ENCODE results near the gene MRGPRG. TPM values are rescaled to one million over a fixed set of nuclear protein-coding genes. Genes with fewer than 3 reads are reported as not detected.
"Not testable (repeated sequence)": the region's sequence is repeated elsewhere in the genome, so short reads cannot be mapped to it uniquely, and the experiment has no call there.

Gene MRGPRG, protein sequence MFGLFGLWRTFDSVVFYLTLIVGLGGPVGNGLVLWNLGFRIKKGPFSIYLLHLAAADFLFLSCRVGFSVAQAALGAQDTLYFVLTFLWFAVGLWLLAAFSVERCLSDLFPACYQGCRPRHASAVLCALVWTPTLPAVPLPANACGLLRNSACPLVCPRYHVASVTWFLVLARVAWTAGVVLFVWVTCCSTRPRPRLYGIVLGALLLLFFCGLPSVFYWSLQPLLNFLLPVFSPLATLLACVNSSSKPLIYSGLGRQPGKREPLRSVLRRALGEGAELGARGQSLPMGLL
- total RNA-seq, result not detected in 2 replicates

DNA sequence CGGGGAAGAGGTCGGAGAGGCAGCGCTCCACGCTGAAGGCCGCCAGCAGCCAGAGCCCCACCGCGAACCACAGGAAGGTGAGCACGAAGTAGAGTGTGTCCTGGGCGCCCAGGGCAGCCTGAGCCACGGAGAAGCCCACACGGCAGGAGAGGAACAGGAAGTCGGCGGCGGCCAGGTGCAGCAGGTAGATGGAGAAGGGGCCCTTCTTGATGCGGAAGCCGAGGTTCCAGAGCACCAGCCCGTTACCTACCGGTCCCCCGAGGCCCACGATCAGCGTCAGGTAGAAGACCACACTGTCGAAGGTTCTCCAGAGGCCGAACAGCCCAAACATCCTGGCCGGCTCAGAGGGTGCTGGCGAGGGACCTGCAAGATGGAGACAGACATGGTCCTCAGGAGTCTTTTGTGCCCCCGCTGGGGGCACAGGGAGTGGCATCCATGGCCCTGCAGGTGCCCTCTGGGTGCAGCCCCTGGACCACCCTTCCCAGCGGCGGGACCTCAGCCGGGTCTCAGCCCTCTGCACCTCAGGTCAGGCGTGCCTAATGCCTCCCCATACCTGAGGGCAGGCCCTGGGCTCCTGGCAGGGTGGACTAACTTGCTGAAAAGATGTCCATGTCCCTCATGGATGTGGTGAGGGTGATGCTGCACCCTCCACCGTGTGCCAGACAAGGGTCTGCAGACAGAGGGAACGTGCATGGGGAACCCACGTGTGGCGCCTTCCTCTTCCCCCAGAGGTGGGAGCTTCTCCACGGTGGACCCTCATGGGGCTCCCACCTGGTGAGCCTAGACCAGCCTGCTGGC lies at the start of gene MRGPRG:
Gene MRGPRG, minus strand, starts transcription at position 331 of the 798 bp plus-strand sequence. Its CDS starts 0 bp downstream, at position 331.
- no peak for DNase-seq (ENCODE audit: low read depth)

DNA sequence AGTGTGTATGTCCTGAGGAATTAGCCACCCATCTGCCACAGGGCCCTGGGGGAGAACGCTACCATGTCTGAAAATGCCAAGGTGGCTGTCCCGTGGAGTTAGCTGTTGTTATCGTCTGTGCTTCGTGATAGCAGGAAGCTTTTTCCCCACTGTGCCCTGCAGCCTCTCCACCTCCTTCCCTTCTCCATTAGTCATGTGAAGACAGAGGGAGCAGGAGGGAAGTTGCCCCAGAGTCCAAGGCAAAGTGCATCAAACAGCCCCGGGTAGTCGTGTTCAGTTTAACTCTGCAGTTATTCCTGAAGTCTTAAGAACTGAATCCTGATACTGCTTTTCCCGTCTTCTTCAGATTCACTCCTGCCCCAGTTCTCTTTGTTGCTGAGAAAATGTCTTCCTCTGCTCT lies 43.9 kb upstream of the MRGPRG start:
- not testable (repeated sequence) for DNase-seq (ENCODE audit: low read depth)

DNA sequence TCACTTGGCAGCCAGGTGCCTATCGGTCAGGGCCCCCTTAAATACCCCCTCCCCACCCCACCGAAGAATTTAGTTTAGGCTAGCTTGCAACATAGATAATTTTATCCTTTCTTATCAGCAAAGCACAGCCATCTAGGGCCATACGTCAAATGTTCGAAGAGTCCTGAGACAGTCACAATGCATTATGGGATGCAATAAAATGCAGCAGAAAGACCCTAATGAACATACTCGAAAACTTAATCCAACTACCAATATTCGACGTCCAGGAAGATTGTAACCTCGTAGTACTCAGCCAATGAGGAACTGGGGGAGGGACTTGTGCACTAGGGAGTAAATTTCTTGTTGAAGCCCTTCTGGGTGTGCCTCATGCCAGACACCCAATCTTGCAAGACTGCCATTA lies 43.2 kb upstream of the MRGPRG start:
- not testable (repeated sequence) for DNase-seq (ENCODE audit: low read depth)

DNA sequence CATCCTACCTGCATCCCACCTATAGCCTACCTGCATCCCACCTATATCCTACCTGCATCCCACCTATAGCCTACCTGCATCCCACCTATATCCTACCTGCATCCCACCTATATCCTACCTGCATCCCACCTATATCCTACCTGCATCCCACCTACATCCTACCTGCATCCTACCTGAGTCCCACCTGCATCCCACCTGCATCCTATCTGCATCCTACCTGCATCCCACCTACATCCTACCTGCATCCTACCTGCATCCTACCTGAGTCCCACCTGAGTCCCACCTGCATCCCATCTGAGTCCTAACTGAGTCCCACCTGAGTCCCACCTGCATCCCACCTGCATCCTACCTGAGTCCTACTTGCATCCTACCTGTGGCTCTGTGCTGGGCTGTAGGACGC lies 38.9 kb upstream of the MRGPRG start:
- DNase-seq (ENCODE audit: low read depth), result not testable (repeated sequence)

DNA sequence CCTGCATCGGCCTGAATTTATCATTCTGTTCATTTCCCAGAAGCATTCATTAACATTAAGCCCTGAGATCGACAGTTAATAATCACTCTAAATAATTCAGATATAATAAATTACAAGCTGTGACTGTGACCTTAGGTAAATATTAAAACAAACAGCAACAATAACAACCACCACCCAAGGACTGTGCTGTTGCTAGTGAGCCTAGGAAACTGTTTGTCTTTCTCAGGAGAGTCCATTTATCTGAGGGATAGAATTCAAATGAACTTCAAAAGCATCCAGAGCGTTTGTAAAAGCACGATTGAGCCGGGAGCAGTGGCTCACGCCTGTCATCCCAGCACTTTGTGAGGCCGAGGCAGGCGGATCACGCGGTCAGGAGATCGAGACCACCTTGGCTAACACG lies 36.6 kb upstream of the MRGPRG start:
- not testable (repeated sequence) for DNase-seq (ENCODE audit: low read depth)

DNA sequence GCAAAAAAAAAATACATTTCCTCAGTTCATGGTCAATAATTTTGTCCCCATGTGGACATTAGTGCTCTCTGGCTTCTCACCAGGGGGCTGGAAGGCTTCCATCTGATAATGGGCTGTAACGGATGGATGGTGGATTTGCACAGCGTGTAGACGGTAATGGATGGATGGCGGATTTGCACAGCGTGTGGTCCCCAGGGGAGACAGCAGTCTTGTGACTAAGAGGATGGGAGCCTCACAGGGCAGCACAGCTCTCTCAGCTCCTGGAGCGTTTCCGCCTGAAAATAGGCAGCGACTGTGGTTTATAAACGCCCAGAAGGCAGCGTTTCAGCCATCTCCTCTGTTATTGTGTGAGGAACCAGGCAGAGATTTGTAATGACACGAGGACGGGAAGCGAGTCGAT lies 36.2 kb upstream of the MRGPRG start:
- not testable (repeated sequence) for DNase-seq (ENCODE audit: low read depth)

DNA sequence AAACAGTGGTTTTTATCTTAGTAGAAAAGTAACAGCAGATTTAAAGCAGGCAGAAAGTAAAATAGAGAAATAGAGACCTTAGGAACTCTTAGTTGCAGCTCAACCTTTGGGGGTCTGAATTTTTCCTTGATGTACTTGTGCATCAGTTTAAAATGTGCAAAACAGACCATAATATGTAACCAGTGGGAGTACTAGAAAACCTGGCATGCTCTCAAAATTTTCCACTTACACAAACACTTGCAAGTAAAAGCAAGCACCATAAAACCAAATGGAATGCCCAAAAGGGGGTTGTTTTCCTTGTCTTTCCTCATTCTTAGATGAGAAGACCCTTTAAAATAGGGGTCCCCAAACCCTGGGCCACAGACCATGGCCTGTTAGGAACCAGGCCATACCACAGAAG lies 26.5 kb upstream of the MRGPRG start:
- no peak for DNase-seq (ENCODE audit: low read depth)

DNA sequence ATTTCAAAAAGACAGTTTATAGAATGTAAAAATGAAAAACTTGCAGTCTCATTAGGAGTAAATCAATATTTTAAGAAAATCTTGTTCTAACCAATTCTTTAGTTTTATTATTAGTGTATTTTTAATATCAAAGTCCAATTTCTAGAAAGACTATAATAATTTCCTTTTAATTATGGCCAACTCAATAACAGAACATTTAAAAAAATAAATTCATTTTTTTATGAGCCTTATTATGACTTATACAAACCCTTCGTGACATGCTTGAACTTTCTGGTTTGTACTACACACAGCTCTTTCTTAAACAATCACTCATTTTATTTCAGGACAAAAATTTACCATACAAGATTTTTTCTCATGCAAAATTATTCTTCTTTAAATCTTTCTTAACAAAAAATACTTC lies 25.3 kb upstream of the MRGPRG start:
- no peak for DNase-seq (ENCODE audit: low read depth)

DNA sequence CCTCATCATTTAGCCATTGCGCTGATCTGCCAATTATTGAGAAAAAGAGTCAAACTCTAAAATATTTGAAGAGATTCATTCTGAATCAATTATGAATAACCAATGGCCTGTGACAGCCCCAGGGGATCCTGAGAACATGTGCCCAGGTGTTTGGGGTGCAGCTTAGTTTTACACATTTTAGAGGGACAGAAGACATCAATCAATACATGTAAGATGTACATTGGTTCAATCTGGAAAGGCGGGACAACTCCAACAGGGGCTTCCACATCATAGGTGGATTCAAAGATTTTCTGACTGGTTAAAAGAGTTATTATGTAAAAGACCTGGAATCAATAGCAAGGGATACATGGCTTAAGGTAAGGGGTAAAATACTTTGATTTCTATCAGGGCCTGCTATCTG lies 18.5 kb upstream of the MRGPRG start:
- no peak for DNase-seq (ENCODE audit: low read depth)

DNA sequence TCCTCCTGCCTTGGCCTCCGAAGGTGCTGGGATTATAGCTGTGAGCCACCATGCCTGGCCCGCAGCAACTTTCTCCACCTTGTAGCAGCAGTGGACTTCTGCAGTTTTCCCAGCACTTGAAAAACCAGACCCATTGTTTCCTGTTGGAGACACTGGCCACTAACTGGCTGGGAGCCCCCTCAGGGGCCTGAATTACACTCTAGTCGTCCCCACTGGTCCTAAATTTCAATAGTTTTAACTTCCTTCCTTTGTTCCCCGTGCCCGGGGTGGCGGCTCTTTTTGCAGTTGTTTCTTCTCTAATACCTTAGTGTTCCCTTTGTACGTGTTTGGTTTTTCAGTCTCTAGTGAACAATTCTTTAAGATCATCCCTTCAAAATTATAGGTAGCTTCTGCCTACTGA lies 16.2 kb upstream of the MRGPRG start:
- no peak for DNase-seq (ENCODE audit: low read depth)

DNA sequence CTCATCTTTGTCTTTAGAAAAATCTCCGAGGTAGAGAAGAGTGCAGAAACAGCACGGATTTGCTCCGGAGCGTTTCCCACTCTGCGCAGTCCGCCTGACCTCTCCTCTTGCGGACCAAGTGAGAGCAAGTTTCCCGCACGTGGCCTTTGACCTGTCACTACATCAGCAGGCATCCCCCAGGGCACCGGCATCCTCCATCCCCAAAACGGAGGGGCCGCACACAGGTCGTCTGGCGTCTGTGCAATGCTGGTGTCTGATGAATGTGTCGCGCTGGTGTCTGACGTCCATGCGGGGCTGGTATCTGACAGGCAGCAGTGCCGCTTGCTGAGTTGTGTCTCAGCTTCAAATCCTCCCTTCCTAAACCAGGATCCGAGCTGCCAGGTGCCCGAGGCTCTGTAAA lies 14.3 kb upstream of the MRGPRG start:
- DNase-seq (ENCODE audit: low read depth), result no peak

DNA sequence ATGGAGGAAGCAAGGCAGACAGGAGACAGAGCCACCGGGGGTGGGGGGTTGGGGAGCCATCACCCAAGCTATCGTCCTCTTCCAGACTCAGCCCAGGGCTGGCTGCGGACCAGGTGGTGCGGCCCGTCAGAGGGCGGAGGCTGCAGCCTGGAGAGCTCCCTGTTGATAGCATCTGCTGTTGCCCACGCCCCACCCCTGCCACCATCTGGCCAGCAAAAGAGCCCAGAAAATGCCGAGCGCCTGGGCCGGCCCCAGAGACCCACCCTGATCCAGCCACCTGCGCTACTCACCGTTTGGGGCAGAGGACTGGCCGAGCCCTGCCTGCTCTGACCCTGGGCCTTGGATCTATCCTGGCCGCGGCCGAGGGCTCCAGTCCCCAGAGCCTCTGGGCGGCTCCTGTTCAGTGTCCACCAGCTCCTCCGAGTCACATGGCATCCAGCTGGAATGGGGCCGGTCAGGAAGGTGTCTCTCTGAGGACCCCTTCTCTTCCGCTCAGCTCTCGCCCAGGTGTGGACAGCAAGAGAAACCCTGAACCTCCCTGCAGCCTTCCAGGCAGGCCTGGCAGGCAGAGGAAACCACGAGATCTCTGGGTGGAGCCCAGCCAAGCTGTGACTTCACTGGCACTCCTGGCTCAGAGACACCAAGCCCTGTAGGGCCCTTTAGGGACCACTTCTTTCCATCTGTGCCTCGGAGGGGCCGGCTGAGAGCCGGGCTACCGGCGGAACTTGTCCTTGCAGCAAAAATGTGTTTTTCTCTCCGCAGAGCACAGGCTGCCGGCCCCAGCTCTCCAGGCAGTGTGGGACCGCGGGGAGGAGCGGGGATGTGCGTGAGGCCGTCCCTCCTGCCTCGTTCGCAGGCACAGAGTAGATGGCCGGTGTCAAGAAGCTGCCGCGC lies 13.5 kb upstream of the MRGPRG start, which contains the start of gene MRGPRE:
Gene MRGPRE, minus strand, starts transcription at position 567 of the 894 bp plus-strand sequence. CDS start 3,618 bp downstream, outside the sequence.
- no peak for DNase-seq (ENCODE audit: low read depth)

DNA sequence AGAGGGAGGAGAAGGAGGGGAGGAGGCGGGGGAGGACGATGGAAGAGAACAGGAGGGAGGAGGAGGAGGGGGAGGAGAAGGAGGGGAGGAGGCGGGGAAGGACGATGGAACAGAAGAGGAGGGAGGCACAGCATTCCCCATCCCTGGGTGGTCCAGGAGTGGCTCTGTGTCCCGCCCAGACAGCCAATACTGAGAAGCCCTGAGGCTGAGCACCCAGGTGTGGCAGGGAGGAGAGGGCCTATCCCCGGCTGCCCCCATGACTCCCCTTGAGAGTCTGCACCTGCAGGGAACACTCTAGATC lies 12.9 kb upstream of the MRGPRG start:
- no peak for DNase-seq (ENCODE audit: low read depth)

DNA sequence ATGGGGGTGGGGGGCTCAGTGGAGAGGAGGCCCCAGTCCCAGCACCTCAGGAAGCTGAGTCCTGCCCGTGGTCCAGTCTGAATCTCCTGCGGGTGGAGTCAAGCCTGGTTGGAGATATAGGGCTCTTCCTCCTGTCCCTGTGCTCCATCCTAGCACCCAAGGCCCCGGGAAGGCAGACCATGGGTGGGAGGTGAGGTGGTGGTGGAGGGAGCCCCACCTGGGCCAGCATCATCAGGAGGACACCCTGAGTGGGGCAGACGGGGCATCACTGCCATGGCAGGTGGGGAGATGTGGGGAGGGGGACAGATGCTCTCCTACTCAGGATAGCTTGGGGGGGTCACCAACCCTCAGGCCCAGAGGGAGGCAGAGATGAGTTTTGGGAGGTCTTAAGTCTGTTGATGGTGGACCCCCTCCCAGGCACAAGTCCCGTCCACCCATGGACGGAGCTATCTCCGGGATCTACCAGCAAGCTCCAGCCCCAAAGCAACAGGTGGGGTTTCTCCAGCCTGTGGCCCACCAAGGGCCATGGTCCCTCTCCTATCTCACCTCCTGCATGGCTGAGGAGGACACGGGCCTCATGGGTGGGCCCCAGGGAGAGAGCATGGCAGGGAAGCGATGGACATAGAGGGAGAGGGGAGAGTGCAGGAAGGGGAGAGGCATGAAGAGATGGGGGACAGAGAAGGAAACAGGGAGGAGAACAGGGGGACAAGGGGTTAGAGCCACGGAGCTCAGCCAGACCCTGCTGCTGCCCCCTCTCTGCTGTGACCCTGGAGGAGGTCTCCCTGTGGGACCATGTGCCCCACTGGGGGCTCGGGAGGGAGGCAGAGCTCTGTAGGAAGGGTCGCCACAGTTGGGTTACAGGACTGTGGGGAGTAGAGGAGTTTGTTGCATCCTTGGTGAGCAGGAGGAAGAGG lies 12.3 kb upstream of the MRGPRG start:
- no peak for DNase-seq (ENCODE audit: low read depth)

DNA sequence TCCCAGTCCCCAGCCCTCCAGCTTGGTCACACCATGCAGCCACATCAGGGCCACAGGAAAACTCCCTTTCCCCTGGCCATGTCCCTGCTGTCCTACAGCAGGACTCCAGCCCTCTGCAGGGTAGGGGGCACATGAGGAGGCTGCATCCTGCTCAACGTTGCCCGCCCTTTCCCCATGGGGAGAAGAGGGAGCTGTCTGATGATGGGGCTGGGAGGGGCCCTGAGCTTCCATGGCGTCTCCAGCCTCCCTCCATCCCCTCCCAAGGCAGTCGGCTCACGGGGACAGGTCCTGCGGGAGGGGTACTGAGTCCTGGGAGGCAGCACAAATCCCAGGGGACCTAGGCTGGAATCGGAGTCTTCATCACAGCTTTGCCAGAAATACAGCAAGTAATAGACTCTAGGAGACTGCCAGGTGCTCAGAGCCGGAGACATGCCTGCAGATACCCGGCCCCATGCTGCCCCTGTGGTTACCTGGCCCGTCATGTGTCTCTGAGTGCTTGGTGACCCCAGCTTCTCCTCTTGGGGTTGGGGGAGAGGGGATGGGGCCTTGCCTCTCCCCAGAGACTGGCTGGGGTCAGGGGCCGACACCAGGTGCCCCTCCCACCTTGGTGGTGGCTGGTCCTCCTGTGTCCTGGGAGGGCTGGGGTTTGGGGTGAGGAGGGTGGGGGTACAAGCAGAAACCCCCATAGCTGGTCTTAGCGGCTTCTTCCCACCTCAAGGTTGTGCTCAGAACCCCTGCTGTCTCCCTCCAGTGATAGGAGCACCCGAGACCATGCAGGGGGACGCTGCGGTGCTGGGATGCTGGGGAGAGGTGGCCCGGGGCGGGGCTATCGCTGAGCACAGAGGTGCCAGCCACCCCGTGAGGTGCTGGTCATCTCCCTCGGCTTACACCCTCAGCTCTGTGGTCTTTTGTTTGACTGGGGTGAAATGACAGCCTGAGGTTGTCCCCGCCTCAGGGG lies 11.3 kb upstream of the MRGPRG start:
- DNase-seq (ENCODE audit: low read depth), result no peak

DNA sequence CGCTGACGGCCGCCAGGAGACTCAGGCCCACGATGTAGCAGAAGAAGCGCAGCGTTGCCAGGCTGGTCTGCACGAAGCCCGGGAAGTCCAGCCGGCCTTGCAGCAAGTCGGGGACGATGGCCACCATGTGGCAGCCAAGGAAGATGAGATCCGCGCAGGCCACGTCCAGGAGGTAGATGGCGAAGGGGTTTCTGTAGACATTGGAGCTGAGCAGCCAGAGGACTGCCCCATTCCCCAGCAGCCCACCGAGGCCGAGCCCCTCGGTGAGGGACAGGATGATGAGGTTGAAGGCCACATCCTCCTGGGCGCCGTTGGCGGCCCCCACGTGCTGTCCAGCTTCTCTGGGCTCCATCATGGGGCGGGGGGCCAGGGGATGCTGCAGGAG lies 9.8 kb upstream of the MRGPRG start:
- DNase-seq (ENCODE audit: low read depth), result no peak

DNA sequence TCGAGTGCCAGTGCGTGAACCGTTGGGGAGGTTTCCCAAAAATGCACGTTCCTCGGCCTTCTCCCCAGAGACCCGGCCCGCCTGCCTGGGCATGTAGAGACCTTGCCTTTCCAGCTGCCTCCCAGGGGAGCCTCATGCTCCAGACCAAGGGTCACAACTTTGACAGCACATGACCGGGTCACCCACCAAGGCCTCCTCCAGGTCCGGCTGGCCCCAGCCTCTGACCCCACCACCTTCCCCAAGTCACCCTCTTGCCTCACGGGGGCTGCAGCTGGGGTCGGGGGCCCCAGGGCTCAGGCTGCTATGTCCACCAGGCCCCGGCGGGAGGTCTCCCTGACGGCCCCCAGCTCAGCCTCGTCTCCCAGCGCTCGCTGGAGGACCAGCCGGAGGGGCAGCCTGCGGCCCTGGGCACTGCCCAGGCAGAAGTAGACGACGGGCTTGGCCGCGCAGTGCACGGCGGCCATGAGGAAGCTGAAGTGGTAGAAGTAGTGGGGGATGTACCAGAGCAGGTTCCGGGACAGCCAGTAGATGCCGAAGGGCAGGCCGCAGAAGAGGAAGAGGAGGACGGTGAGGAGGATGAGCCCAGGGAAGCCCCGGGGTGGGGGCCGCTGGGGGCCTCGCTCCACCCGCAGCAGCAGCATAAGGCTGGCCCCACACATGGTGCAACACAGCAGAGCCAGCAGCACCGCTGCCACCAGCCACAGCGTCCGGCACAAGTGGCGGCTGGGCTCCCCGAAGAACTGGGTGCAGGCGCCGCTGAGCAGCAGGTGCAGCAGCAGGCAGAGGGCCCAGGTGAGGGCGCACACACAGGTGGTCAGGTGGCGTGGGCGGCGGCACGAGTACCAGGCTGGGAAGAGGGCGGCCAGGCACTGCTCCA lies 9.2 kb upstream of the MRGPRG start:
- no peak for DNase-seq (ENCODE audit: low read depth)

DNA sequence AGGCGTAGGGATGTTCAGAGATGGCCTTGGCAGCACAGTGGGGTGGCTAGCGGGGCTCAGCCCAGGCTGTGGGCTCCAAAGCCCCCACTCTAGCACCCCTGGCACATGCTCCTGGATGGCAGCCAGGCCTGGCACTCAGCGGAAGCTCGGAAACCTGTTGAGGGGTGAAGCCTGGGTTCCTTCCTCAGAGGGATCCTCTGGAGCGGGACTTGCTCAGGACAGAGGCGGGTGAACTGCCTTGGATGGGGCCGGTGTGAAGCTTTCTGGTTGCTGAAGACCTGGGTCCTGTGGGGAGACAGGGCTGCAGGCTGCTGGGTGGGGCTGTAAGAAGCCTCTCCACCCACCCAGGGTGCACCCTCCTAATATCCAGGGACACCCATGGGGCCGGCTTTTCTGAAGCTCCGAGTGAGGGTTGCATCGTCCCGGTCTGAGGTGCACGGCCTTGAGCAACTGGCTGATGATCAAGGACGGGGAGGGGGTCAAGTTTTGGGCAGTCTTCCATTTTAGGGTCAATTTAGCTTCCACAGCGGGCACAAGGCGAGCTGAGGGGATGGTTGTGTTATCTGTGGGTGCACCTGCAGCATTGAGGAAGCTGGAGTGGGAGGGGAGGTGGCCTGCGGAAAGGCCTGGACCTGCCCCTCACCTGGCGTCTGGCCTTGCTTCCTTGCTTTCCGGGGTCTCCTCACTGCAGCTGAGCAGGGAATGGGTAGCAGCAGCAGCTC lies 8.4 kb upstream of the MRGPRG start:
- DNase-seq (ENCODE audit: low read depth), result no peak

All from renal cortical epithelial cell (primary cell).